ENCODE data around the gene TMEM132E.

- no peak for TF ChIP-seq CTCF (IDR thresholded peaks at IDR 0.05; ENCODE audit: poor library complexity)
- no peak for TF ChIP-seq EZH2 (IDR thresholded peaks at IDR 0.05; ENCODE audit: borderline replicate concordance)
- no peak for TF ChIP-seq EZH2phosphoT487 (IDR thresholded peaks at IDR 0.05; ENCODE audit: low read depth, severe bottlenecking, unreplicated experiment)
Observed at GRCh38 chr17:34566201-34566600, 13.2 kb upstream of the TMEM132E start.
